Endothelial cell of hepatic sinusoid (primary cell): ENCODE results near the gene GRIN1.

ENCODE experiments used
- in situ Hi-C: cut with HindIII; loops from 2 replicates; pipeline ENCODE4 v1.10.0; 2017; ENCODE audit warnings: low sequenced_read_pairs

Gene GRIN1

DNA sequence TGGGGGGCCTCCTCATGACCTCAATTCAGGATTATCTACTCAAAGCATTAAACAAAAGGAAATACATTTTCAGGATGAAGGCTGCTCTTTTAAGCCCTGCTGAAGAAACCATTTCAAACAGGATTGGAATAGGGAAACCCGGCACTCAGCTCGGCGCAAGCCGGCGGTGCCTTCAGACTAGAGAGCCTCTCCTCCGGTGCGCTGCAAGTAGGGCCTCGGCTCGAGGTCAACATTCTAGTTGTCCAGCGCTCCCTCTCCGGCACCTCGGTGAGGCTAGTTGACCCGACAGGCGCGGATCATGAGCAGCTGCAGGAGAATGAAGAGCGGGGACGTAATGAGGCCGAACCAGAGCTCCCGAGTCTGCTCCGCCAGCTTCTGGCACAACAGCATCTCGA lies 65.8 kb downstream of the GRIN1 start:
- in situ Hi-C loops: no loop called here

GRCh38 chr9:137205126-137206069 lies 66.4 kb downstream of the GRIN1 start, which contains the start of the genes NDOR1 and TMEM203:
Gene NDOR1 (plus strand): TSS chr9:137205700. CDS start chr9:137205778, 78 bp downstream.
Gene TMEM203 (minus strand): TSS chr9:137205648. CDS start chr9:137205414, 234 bp downstream.
- in situ Hi-C loops: no loop called here

DNA sequence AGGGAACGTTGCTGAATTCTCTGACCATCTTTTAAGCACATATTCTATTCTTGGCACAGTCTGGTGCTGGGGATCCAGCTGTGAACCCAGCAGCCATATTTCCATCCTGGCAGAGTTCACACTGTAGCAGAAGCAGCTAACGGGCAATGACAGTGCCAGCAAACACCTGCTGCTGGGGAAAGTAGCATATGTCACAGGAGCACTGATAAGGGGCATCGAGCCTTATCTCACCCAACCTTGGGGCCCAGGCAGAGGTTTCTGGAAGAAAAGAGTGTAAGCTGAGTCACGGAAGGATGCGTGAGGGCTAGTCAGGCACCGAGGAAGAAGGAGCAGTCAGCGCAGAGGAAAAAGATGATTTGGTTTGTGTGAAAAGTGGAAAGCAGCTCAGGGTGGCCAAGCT lies 67.6 kb downstream of the GRIN1 start:
- in situ Hi-C loops: no loop called here

GRCh38 chr9:137211532-137211931 lies 72.6 kb downstream of the GRIN1 start:
- in situ Hi-C loops: no loop called here

DNA sequence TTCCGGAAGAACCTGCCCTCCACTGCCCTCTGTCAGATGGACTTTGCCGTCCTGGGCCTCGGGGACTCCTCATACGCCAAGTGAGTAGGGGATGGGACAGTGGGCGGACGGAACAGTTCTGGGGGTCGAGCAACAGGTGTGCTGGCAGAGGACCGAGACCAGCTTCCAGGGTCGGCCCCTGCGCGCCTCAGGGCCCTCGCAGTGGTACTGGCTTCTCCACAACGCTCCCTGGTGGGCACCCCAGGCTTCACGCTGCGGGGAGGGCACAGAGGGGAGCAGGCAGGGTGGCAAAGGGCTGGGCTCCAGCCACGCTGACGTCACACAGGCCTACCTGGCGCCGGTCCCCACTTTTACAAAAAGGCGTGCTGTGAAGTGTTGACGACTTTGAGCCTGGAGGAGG lies 73.6 kb downstream of the GRIN1 start:
- in situ Hi-C loops: no loop called here

DNA sequence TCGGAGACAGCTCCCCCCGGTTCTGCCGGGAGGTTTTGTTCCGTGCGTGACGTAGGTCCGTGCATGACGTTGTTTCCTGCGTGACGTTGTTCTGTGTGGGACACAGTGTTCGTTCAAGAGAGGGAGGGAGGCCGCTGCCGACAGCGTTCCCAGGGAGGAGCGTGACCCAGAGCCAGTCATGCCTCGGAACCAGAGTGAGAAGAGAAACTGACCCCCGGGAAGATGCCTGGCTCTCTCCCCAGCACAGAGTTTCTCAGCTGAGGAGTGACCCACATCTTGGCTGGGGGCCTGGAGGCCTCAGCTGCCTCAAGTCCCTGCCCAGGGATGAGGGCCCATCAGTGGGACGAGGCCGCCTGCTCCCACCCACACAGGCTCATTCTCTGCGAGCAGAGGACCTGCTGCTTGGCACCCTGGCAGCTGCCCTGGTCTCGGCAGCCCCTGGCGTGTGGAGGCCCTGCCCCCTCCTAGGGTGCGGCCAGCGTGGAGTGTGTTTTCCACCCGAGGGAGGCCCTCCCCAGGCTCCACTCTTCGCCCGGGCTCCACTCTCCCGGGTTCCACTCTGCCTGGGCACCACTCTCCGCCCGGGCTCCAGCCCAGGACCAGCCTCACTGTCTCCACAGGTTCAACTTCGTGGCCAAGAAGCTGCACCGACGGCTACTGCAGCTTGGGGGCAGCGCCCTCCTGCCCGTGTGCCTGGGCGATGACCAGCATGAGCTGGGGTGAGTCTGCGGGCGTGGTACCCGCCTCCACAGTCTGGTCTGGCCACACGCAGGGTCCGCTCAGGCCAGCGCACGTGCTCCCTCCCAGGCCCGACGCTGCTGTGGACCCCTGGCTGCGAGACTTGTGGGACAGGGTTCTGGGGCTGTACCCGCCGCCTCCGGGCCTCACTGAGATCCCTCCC lies 74.5 kb downstream of the GRIN1 start:
- in situ Hi-C loops: no loop called here

GRCh38 chr9:137214620-137215019 lies 75.7 kb downstream of the GRIN1 start:
- in situ Hi-C loops: no loop called here

- in situ Hi-C loops: no loop called here
Observed at GRCh38 chr9:137215196-137215986, 76.4 kb downstream of the GRIN1 start.

DNA sequence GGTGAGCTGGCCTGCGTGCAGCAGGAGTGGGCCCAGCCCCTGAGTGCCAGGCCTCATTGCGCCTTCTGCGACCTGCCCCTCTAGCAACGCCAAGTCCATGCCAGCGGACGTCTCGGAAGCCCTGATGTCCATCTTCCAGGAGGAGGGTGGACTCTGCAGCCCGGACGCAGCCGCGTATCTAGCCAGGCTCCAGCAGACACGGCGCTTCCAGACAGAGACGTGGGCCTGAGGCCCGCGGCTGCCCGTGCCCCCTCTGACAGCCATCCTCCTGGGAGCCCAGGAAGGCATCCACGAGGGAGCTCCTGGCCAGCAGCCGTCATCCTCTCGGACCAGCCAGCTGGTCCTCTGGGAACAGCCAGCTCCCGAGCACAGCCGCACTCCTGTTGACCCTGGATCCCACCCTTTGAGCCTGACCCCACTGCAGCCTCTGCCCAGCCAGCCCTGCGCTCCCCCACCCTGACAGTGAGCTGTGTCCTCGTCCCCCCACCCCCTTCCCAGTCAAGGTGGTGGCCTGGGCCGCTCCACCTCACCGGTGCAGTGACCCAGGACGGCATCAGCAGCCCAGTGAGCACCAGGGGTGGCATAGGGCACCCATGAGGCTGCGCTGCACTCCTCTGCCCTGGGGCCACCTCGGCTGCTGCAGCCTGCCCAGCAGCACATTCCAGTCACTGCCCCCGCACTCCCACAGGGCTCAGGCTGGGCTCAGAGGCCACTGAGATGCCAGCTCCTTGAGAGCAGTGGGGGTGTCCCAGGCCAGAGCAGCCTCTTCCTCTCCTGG lies 77.4 kb downstream of the GRIN1 start:
- in situ Hi-C loops: no loop called here

GRCh38 chr9:137217276-137218211 lies 78.6 kb downstream of the GRIN1 start:
- in situ Hi-C loops: no loop called here

DNA sequence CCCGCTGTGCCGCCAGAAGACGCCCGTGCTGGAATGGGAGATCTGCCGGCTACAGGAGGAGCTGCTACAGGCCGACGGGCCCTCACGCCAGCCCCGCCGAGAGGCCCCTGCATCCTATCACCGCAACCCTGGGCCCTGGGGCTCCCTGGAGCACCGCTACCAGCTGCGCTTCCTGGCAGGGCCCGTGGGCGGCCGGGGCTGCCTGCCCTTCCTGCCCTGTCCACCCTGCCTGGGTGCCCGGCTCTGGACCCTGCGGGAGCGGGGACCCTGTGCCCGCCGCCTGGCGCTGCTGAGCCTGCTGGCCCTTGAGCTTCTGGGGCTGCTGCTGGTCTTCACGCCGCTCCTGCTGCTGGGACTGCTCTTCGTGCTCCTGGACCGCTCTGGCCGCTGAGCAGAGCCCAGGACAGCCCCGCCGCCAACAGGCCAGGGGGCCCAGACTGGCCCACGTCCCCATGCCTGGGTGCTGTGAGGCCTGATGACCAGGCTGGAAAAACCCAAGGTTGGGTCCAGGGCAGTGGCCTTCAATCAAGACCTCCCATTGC lies 79.3 kb downstream of the GRIN1 start:
- in situ Hi-C loops: no loop called here
